Loucy (cell line): ENCODE measurements around the gene ZNF148.

Source experiments
- EZH2phosphoT487 ChIP-seq: fragments of 200-600 bp; IDR thresholded peaks from 2 replicates; pipeline ENCODE4 v1.6.1; 2018; ENCODE audit warnings: antibody characterized with exemption, mild to moderate bottlenecking, moderate library complexity, borderline replicate concordance
- TF ChIP-seq, protein P1 (sequence below): fragments of 200-600 bp; sonication (generic); conservative IDR thresholded peaks from 2 replicates; pipeline ENCODE4 v1.5.1; 2014; ENCODE audit warnings: mild to moderate bottlenecking, antibody characterized with exemption, low read length

DNA sequence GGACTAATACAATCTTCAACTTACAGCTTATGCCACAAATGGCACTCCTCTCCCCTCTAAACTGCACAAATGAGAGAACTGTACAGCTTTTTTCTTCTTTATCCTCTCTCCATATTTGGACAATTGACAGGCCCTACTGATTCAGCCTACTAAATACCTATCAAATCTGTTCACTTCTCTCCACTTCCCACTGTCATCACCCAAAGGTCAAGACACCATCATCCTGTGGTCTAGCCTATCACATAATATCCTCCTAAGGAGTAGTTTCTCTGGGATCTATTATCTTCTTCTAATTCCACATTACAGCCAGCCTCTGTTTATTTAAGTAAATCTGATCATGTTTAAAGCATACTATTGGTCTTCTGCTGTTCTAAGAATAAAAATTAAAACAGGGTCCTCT, 129.6 kb downstream of the ZNF148 start:
- TF ChIP-seq, protein P1, sequence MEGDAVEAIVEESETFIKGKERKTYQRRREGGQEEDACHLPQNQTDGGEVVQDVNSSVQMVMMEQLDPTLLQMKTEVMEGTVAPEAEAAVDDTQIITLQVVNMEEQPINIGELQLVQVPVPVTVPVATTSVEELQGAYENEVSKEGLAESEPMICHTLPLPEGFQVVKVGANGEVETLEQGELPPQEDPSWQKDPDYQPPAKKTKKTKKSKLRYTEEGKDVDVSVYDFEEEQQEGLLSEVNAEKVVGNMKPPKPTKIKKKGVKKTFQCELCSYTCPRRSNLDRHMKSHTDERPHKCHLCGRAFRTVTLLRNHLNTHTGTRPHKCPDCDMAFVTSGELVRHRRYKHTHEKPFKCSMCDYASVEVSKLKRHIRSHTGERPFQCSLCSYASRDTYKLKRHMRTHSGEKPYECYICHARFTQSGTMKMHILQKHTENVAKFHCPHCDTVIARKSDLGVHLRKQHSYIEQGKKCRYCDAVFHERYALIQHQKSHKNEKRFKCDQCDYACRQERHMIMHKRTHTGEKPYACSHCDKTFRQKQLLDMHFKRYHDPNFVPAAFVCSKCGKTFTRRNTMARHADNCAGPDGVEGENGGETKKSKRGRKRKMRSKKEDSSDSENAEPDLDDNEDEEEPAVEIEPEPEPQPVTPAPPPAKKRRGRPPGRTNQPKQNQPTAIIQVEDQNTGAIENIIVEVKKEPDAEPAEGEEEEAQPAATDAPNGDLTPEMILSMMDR = no peak
- TF ChIP-seq EZH2phosphoT487 = no peak
